ENCODE measurements around the gene CBARP.
A peak's percentile ranks its signal among the peaks of the same experiment; 100 is the strongest.

- peak; percentile 83 for TF ChIP-seq CTCF (conservative IDR thresholded peaks at IDR 0.05)
- no peak for TF ChIP-seq EZH2 (IDR thresholded peaks at IDR 0.05; ENCODE audit: low read depth)
These were observed 42.1 kb upstream of the CBARP start for GRCh38 chr19:1279782-1280341.

All from PC-9 (cell line).